A549 (cell line): ENCODE results near the gene ADGRL3.

ENCODE experiments used
- CEBPB ChIP-seq, 2 experiments: fragments of >200 bp in 1 of 2; sonication (Bioruptor Twin) in 1 of 2; formaldehyde crosslinking in 1 of 2; IDR thresholded peaks; 2 replicates each; pipeline ENCODE4 v1.6.1; 2012 to 2016
- ESRRA ChIP-seq: fragments of 150-350 bp; IDR thresholded peaks from 2 replicates; pipeline ENCODE4 v1.6.1; 2014; ENCODE audit warnings: mild to moderate bottlenecking, low read length, borderline replicate concordance
- FOSL2 ChIP-seq, 2 experiments: fragments of 450-650 bp in 1 of 2; fragments of >200 bp in 1 of 2; sonication (Bioruptor Twin) in 1 of 2; formaldehyde crosslinking; IDR thresholded peaks; 2 replicates each; pipeline versions ENCODE4 v1.5.0 to v1.6.1; 2016 to 2020; ENCODE audit warnings: mild to moderate bottlenecking in 1 of 2, moderate library complexity in 1 of 2
- NFE2L2 ChIP-seq: fragments of 150-350 bp; conservative IDR thresholded peaks from 2 replicates; pipeline ENCODE4 v1.6.1; 2014; ENCODE audit warnings: low read length
- POLR2A ChIP-seq: IDR thresholded peaks from 2 replicates; pipeline ENCODE4 v1.6.1; 2012; ENCODE audit warnings: mild to moderate bottlenecking, low read length
- POLR2AphosphoS2 ChIP-seq: conservative IDR thresholded peaks from 2 replicates; pipeline ENCODE4 v1.6.1; 2012; ENCODE audit warnings: low read length, improper control_type of control experiment, inconsistent platforms
- TF ChIP-seq, protein P1 (sequence below): fragments of >200 bp; sonication (Bioruptor Twin); formaldehyde crosslinking; IDR thresholded peaks from 3 replicates; pipeline ENCODE4 v1.5.1; 2016
- TF ChIP-seq, protein P2 (sequence below): fragments of 200-600 bp; sonication (generic); IDR thresholded peaks from 2 replicates; pipeline ENCODE4 v1.6.1; 2016; ENCODE audit warnings: antibody characterized with exemption, mild to moderate bottlenecking, moderate library complexity
- TF ChIP-seq, protein P3 (sequence below): IDR thresholded peaks from 2 replicates; pipeline ENCODE4 v1.6.1; 2012

DNA sequence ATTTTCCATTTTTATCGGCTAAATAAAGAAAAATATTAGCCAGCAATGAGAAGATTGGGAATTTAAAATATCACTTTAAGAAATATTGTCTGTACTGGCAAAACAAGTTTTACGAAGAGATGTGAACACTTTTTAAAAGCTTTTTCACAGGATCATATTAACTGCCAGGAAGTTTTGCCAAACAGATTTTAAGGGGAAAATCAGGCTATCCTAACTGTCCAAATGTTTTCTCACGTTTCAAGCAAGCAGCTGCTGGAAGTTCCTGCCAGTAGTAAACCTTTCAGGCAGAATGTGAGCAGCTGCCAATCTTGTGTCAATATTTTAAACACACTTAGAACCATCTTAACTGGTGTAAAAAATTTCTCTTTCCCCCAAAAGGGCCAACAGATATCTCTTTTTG lies 101.1 kb downstream of the ADGRL3 start:
- TF ChIP-seq, protein P1, sequence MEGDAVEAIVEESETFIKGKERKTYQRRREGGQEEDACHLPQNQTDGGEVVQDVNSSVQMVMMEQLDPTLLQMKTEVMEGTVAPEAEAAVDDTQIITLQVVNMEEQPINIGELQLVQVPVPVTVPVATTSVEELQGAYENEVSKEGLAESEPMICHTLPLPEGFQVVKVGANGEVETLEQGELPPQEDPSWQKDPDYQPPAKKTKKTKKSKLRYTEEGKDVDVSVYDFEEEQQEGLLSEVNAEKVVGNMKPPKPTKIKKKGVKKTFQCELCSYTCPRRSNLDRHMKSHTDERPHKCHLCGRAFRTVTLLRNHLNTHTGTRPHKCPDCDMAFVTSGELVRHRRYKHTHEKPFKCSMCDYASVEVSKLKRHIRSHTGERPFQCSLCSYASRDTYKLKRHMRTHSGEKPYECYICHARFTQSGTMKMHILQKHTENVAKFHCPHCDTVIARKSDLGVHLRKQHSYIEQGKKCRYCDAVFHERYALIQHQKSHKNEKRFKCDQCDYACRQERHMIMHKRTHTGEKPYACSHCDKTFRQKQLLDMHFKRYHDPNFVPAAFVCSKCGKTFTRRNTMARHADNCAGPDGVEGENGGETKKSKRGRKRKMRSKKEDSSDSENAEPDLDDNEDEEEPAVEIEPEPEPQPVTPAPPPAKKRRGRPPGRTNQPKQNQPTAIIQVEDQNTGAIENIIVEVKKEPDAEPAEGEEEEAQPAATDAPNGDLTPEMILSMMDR: no peak
- TF ChIP-seq FOSL2 (IDR thresholded peaks at IDR 0.05) (no peak), FOSL2 (CRISPR knock-in tag; IDR thresholded peaks at IDR 0.05) (no peak), POLR2AphosphoS2 (no peak), POLR2A (no peak), CEBPB (IDR thresholded peaks at IDR 0.05) (no peak), NFE2L2 (no peak), ESRRA (no peak)
- TF ChIP-seq, protein P2, sequence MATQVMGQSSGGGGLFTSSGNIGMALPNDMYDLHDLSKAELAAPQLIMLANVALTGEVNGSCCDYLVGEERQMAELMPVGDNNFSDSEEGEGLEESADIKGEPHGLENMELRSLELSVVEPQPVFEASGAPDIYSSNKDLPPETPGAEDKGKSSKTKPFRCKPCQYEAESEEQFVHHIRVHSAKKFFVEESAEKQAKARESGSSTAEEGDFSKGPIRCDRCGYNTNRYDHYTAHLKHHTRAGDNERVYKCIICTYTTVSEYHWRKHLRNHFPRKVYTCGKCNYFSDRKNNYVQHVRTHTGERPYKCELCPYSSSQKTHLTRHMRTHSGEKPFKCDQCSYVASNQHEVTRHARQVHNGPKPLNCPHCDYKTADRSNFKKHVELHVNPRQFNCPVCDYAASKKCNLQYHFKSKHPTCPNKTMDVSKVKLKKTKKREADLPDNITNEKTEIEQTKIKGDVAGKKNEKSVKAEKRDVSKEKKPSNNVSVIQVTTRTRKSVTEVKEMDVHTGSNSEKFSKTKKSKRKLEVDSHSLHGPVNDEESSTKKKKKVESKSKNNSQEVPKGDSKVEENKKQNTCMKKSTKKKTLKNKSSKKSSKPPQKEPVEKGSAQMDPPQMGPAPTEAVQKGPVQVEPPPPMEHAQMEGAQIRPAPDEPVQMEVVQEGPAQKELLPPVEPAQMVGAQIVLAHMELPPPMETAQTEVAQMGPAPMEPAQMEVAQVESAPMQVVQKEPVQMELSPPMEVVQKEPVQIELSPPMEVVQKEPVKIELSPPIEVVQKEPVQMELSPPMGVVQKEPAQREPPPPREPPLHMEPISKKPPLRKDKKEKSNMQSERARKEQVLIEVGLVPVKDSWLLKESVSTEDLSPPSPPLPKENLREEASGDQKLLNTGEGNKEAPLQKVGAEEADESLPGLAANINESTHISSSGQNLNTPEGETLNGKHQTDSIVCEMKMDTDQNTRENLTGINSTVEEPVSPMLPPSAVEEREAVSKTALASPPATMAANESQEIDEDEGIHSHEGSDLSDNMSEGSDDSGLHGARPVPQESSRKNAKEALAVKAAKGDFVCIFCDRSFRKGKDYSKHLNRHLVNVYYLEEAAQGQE: no peak
- TF ChIP-seq, protein P3, sequence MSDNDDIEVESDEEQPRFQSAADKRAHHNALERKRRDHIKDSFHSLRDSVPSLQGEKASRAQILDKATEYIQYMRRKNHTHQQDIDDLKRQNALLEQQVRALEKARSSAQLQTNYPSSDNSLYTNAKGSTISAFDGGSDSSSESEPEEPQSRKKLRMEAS: no peak
